ENCODE results near the gene HOXC12.

HOXC12 gene

GRCh38 chr12:53941187-53941586 lies 13.5 kb upstream of the HOXC12 start:
- DNase-seq: no peak

- DNase-seq: no peak
These were observed 13.0 kb upstream of the HOXC12 start for GRCh38 chr12:53941750-53942149.

- no peak for DNase-seq
These were observed 12.2 kb upstream of the HOXC12 start for GRCh38 chr12:53942467-53942997.

- DNase-seq: no peak
These were observed 10.5 kb upstream of the HOXC12 start for GRCh38 chr12:53944209-53944608.

- DNase-seq: no peak
These were observed 9.5 kb upstream of the HOXC12 start for GRCh38 chr12:53944907-53945847.

GRCh38 chr12:53947743-53948142 lies 7.0 kb upstream of the HOXC12 start:
- DNase-seq: no peak

GRCh38 chr12:53948650-53949593 lies 5.8 kb upstream of the HOXC12 start:
- no peak for DNase-seq

- no peak for DNase-seq
These were observed 4.9 kb upstream of the HOXC12 start for GRCh38 chr12:53949631-53950436.

GRCh38 chr12:53950437-53950773 lies 4.3 kb upstream of the HOXC12 start:
- no peak for DNase-seq

- DNase-seq: no peak
These were observed 3.7 kb upstream of the HOXC12 start for GRCh38 chr12:53950789-53951576.

GRCh38 chr12:53951577-53952334 lies 2.9 kb upstream of the HOXC12 start:
- no peak for DNase-seq

GRCh38 chr12:53952335-53952694 lies 2.4 kb upstream of the HOXC12 start:
- no peak for DNase-seq

- DNase-seq: no peak
These were observed 1.6 kb upstream of the HOXC12 start for GRCh38 chr12:53952871-53953734.

- no peak for DNase-seq
These were observed 641 bp upstream of the HOXC12 start for GRCh38 chr12:53953831-53954693.

GRCh38 chr12:53955036-53955775 lies 503 bp downstream of the HOXC12 start:
- DNase-seq: no peak

GRCh38 chr12:53955776-53956250 lies 1.1 kb downstream of the HOXC12 start:
- no peak for DNase-seq

GRCh38 chr12:53956251-53956887 lies 1.7 kb downstream of the HOXC12 start:
- DNase-seq: no peak
